HG03135 (cell line): ENCODE measurements around the gene PCDHA5.
"Not testable (repeated sequence)": the region's sequence is repeated elsewhere in the genome, so short reads cannot be mapped to it uniquely, and the experiment has no call there.

Experiments used
- ATAC-seq: cut with Tn5 transposase; IDR thresholded peaks from one replicate; pipeline ENCODE4 v1.9.1; 2021; ENCODE audit warnings: mild to moderate bottlenecking, moderate library complexity; ENCODE audit not compliant: unreplicated experiment

PCDHA5 gene

DNA sequence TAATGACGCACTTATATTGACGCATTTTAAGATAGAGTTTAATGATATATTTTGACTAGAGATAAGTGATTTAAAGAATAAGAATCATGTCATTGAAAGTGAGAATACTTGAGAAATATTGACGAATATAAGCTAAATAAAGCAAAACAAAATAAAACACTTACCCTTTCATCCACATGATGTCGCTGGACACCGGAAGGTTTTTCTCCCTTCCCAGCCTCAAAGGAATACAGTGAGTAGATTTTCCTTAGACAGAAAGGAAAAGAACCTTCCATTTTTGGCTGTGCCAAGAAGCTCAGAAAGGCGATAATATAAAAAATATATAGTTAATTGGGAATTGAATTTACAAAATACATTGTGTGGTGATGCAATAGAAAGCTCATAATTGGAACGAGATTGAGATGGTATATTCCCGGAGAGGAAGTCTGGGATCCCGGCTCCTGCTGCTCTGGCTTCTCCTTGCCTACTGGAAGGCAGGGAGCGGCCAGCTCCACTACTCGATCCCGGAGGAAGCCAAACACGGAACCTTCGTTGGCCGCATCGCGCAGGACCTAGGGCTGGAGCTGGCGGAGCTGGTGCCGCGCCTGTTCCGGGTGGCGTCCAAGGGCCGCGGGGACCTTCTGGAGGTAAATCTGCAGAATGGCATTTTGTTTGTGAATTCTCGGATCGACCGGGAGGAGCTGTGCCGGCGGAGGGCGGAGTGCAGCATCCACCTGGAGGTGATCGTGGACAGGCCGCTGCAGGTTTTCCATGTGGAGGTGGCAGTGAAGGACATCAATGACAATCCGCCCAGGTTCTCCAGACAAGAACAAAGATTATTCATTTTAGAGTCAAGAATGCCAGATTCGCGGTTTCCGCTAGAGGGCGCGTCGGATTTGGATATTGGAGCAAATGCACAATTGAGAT is at the start of gene PCDHA5:
Gene PCDHA5 (plus strand): TSS at position 239 of the 906 bp plus-strand sequence.
- ATAC-seq, result no peak

- ATAC-seq, result no peak
These were observed 40.9 kb upstream of the PCDHA5 start for GRCh38 chr5:140780512-140780911.

- no peak for ATAC-seq
These were observed 35.3 kb upstream of the PCDHA5 start, which contains the start of gene PCDHA1 for GRCh38 chr5:140785905-140786686. TSS of gene PCDHA1 (plus strand) at chr5:140786140.

GRCh38 chr5:140787422-140787821 is 34.0 kb upstream of the PCDHA5 start:
- ATAC-seq, result not testable (repeated sequence)

GRCh38 chr5:140787849-140788504 is 33.4 kb upstream of the PCDHA5 start:
- ATAC-seq, result not testable (repeated sequence)

DNA sequence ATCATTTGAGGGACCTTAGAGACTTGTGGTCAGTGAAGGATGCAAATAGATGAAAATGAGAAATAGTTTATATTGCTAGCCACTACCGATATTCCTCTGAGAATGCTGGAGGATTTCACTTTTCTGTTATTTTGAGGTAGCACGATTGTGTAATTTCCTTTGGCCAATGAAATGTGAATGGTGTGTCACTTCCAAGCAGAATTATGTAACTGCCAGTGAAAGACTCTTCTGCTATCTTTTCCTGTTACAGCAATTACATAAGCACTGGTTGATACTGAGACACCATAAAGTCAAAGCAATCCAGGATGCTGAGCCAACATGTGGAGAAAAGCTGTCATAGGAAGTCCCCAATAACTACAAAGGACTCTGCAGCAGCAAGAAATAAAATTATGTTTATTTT is 30.3 kb upstream of the PCDHA5 start:
- no peak for ATAC-seq

GRCh38 chr5:140794595-140795258 is 26.7 kb upstream of the PCDHA5 start, which contains the start of gene PCDHA2:
TSS of gene PCDHA2 (plus strand) at chr5:140794852.
- no peak for ATAC-seq

GRCh38 chr5:140795259-140795641 is 26.2 kb upstream of the PCDHA5 start:
- no peak for ATAC-seq

GRCh38 chr5:140796072-140796717 is 25.2 kb upstream of the PCDHA5 start:
- ATAC-seq, result not testable (repeated sequence)

DNA sequence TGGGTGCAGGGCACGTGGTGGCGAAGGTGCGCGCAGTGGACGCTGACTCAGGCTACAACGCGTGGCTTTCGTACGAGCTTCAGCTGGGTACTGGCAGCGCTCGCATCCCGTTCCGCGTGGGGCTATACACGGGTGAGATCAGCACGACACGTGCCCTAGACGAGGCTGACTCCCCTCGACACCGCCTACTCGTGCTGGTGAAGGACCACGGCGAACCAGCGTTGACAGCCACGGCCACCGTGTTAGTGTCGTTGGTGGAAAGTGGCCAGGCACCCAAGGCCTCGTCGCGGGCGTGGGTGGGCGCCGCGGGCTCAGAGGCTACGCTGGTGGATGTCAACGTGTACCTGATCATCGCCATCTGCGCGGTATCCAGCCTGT is 24.7 kb upstream of the PCDHA5 start:
- no peak for ATAC-seq

DNA sequence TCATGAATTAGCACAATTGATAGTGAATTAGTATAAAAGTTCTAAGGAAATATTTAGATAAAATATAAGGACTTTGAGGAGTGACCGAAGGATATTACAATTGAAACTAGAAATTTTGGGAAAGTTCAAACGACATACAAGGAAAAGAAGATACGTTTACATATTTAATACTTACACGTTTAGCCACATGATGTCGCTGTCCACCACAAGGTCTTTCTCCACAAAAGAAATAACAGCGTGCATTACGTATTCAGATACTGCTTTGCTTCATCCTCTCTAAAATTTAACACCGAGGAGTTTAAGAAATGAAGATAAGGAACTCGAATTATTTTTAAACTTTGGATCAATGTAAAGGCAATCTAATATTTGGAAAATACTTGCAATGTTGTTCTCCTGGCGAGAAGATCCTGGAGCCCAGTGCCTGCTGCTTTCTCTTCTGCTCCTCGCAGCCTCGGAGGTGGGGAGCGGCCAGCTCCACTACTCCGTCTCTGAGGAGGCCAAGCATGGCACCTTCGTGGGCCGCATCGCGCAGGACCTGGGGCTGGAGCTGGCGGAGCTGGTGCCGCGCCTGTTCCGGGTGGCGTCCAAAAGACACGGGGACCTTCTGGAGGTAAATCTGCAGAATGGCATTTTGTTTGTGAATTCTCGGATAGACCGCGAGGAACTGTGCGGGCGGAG is 20.5 kb upstream of the PCDHA5 start, which contains the start of gene PCDHA3:
Gene PCDHA3 (plus strand): TSS at position 242 of the 678 bp plus-strand sequence.
- no peak for ATAC-seq

GRCh38 chr5:140801494-140801841 is 19.9 kb upstream of the PCDHA5 start:
- no peak for ATAC-seq

DNA sequence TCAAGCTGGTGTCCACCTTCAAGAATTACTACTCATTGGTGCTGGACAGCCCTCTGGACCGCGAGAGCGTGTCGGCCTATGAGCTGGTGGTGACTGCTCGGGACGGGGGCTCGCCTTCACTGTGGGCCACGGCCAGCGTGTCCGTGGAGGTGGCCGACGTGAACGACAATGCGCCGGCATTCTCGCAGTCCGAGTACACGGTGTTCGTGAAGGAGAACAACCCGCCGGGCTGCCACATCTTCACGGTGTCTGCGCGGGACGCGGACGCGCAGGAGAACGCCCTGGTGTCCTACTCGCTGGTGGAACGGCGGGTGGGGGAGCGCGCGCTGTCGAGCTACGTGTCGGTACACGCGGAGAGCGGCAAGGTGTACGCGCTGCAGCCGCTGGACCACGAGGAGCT is 19.0 kb upstream of the PCDHA5 start:
- ATAC-seq, result not testable (repeated sequence)

GRCh38 chr5:140802781-140803271 is 18.6 kb upstream of the PCDHA5 start:
- ATAC-seq, result no peak

GRCh38 chr5:140806834-140807775 is 14.3 kb upstream of the PCDHA5 start, which contains the start of gene PCDHA4:
TSS of gene PCDHA4 (plus strand) at chr5:140807068.
- ATAC-seq, result no peak

GRCh38 chr5:140808241-140808888 is 13.0 kb upstream of the PCDHA5 start:
- not testable (repeated sequence) for ATAC-seq

- no peak for ATAC-seq
These were observed 12.5 kb upstream of the PCDHA5 start for GRCh38 chr5:140808889-140809291.

GRCh38 chr5:140822281-140822629 is 842 bp downstream of the PCDHA5 start:
- no peak for ATAC-seq
